Sigmoid colon (tissue), 7 donors: ENCODE data around the gene MCCC1. TPM values are rescaled to one million over a fixed set of nuclear protein-coding genes. Genes with fewer than 3 reads are reported as not detected.

Source experiments
- DNase-seq: peaks from one replicate; pipeline ENCODE4 v3.0.0-alpha.2; 2019
- H3K27ac ChIP-seq, 4 donors: fragments of 200-600 bp; sonication (generic); one replicate each; pipeline ENCODE4 v1.5.1; 2016 to 2019; ENCODE audit warnings: mild to moderate bottlenecking in 1 of 4
- H3K27me3 ChIP-seq, 3 donors: fragments of 200-600 bp; sonication (generic); one replicate each; pipeline ENCODE4 v1.5.1; 2019; ENCODE audit warnings: mild to moderate bottlenecking in 1 of 3
- H3K36me3 ChIP-seq, 4 donors: fragments of 200-600 bp; sonication (generic); one replicate each; pipeline ENCODE4 v1.5.1; 2016 to 2019
- H3K4me1 ChIP-seq, 4 donors: fragments of 200-600 bp; sonication (generic); one replicate each; pipeline ENCODE4 v1.5.1; 2017 to 2019
- H3K4me3 ChIP-seq, 4 donors: fragments of 200-600 bp; sonication (generic); one replicate each; pipeline ENCODE4 v1.5.1; 2017 to 2019; ENCODE audit warnings: mild to moderate bottlenecking in 2 of 4, moderate library complexity in 1 of 4
- H3K9me3 ChIP-seq, 4 donors: fragments of 200-600 bp in 3 of 4; sonication (generic) in 3 of 4; one replicate each; pipeline versions ENCODE4 v1.5.1 to v1.6.1; 2013 to 2019
- CTCF ChIP-seq, 4 experiments: fragments of 450-650 bp in 3 of 4; fragments of 200-600 bp in 1 of 4; IDR thresholded peaks; one replicate each; pipeline ENCODE4 v1.5.1; 2016 to 2019; ENCODE audit warnings: antibody characterized with exemption in 4 of 4, mild to moderate bottlenecking in 3 of 4, moderate library complexity in 2 of 4
- EP300 ChIP-seq, 4 donors: sonication (generic); formaldehyde crosslinking; IDR thresholded peaks; one replicate each; pipeline ENCODE4 v1.6.1; 2017; ENCODE audit warnings: antibody characterized with exemption in 4 of 4
- POLR2A ChIP-seq, 2 donors: fragments of 450-650 bp; IDR thresholded peaks; one replicate each; pipeline ENCODE4 v1.6.1; 2016; ENCODE audit warnings: antibody characterized with exemption in 2 of 2, mild to moderate bottlenecking in 2 of 2, moderate library complexity in 2 of 2
- POLR2AphosphoS5 ChIP-seq, 4 donors: sonication (generic); formaldehyde crosslinking; IDR thresholded peaks; one replicate each; pipeline ENCODE4 v1.6.1; 2017; ENCODE audit warnings: antibody characterized with exemption in 4 of 4
- WGBS, 2 donors: extraction: QIAGEN DNeasy Blood & Tissue Kit; methylation state at CpG; one replicate each; pipeline ENCODE4 v1.1.7; 2013; 5-methylcytosine and 5-hydroxymethylcytosine counted together
- intact Hi-C: fragments of 100-400 bp; cut with DNase I; formaldehyde crosslinking; loops from one replicate; pipeline ENCODE4 v1.15.1; 2023
- polyA plus RNA-seq, 3 donors: library from polyadenylated mRNA; stranded (reverse); fragments of 200-250 nt; gene quantifications; one replicate each; pipeline ENCODE4 v1.2.3, GENCODE V29; 2013
- total RNA-seq, 4 donors: library from RNA; depleted of rRNA; stranded (reverse); fragments of >200 nt; gene quantifications; one replicate each; pipeline ENCODE4 v1.1.0, GENCODE V29; 2016
- donor health status: healthy with polysubstance abuse.
- donor health status: Bipolar disorder and iron deficiency.
- donor health status: healthy.

Gene MCCC1
- total and polyA plus RNA-seq, 7 donors: 18.0 to 28.2 (median 21.4) TPM

GRCh38 chr3:183134844-183135243 is 35.5 kb upstream of the MCCC1 start:
- H3K4me1 ChIP-seq: no peaks in the 10 kb centered on the region
- H3K27me3 ChIP-seq: peaks cover 0 to 3% (median 0%) of the 10 kb centered on the region in 3 donors
- H3K9me3 ChIP-seq: peaks cover 0 to 1% (median 0%) of the 10 kb centered on the region in 4 donors
- no peak for DNase-seq
- intact Hi-C loops: no loop called here
- whole genome bisulfite sequencing, 2 donors: 83 to 85% methylated on average over 2 of the region's 2 CpGs
- no peak overlapping the region for H3K27ac ChIP-seq
- no peak for TF ChIP-seq CTCF (IDR thresholded peaks at IDR 0.05)
- TF ChIP-seq POLR2A (IDR thresholded peaks at IDR 0.05): no peak
- no peak for TF ChIP-seq POLR2AphosphoS5 (IDR thresholded peaks at IDR 0.05)
- no peak for TF ChIP-seq EP300 (IDR thresholded peaks at IDR 0.05)
- no peaks in the 10 kb centered on the region for H3K36me3 ChIP-seq
- H3K4me3 ChIP-seq: no peak overlapping the region

GRCh38 chr3:183132409-183132808 is 33.1 kb upstream of the MCCC1 start:
- no peaks in the 10 kb centered on the region for H3K36me3 ChIP-seq
- H3K27ac ChIP-seq: no peak overlapping the region
- H3K4me1 ChIP-seq: no peaks in the 10 kb centered on the region
- no peak overlapping the region for H3K4me3 ChIP-seq
- H3K27me3 ChIP-seq: peaks cover 0 to 3% (median 0%) of the 10 kb centered on the region in 3 donors
- WGBS, 2 donors: 55 to 75% methylated on average over 6 of the region's 6 CpGs
- no peak for DNase-seq
- H3K9me3 ChIP-seq: peaks cover 0 to 11% (median 0%) of the 10 kb centered on the region in 4 donors
- intact Hi-C loops: no loop called here
- no peak for TF ChIP-seq POLR2A (IDR thresholded peaks at IDR 0.05)
- TF ChIP-seq EP300 (IDR thresholded peaks at IDR 0.05): no peak
- no peak for TF ChIP-seq POLR2AphosphoS5 (IDR thresholded peaks at IDR 0.05)
- TF ChIP-seq CTCF (IDR thresholded peaks at IDR 0.05): no peak

- H3K27ac ChIP-seq: no peak overlapping the region
- H3K4me1 ChIP-seq: no peaks in the 10 kb centered on the region
- 63 to 72% methylated on average over 4 of the region's 4 CpGs for WGBS, 2 donors
- H3K9me3 ChIP-seq: peaks cover 0 to 11% (median 0%) of the 10 kb centered on the region in 4 donors
- DNase-seq: no peak
- H3K36me3 ChIP-seq: no peaks in the 10 kb centered on the region
- no peak for TF ChIP-seq CTCF (IDR thresholded peaks at IDR 0.05)
- TF ChIP-seq POLR2A (IDR thresholded peaks at IDR 0.05): no peak
- intact Hi-C loops: no loop called here
- H3K4me3 ChIP-seq: no peak overlapping the region
- H3K27me3 ChIP-seq: peaks cover 0 to 3% (median 0%) of the 10 kb centered on the region in 3 donors
Measured at GRCh38 chr3:183131735-183132134, 32.4 kb upstream of the MCCC1 start.

GRCh38 chr3:183131186-183131725 is 32.0 kb upstream of the MCCC1 start:
- intact Hi-C loops: no loop called here
- TF ChIP-seq EP300 (IDR thresholded peaks at IDR 0.05): no peak
- no peak for TF ChIP-seq CTCF (IDR thresholded peaks at IDR 0.05)
- TF ChIP-seq POLR2AphosphoS5 (IDR thresholded peaks at IDR 0.05): no peak
- no peak for TF ChIP-seq POLR2A (IDR thresholded peaks at IDR 0.05)
- peaks cover 0 to 11% (median 0%) of the 10 kb centered on the region in 4 donors for H3K9me3 ChIP-seq
- no peak overlapping the region for H3K27ac ChIP-seq
- DNase-seq: no peak
- H3K27me3 ChIP-seq: peaks cover 0 to 3% (median 0%) of the 10 kb centered on the region in 3 donors
- WGBS, 2 donors: 63 to 89% methylated on average over 4 of the region's 4 CpGs
- no peaks in the 10 kb centered on the region for H3K36me3 ChIP-seq
- H3K4me1 ChIP-seq: no peaks in the 10 kb centered on the region
- no peak overlapping the region for H3K4me3 ChIP-seq

GRCh38 chr3:183129243-183129642 is 29.9 kb upstream of the MCCC1 start:
- H3K27ac ChIP-seq: no peak overlapping the region
- H3K9me3 ChIP-seq: peaks cover 0 to 11% (median 0%) of the 10 kb centered on the region in 4 donors
- H3K4me1 ChIP-seq: no peaks in the 10 kb centered on the region
- intact Hi-C loops: no loop called here
- WGBS, 2 donors: 93 to 95% methylated on average over 1 of the region's 1 CpG
- H3K4me3 ChIP-seq: no peak overlapping the region
- no peak for DNase-seq
- no peak for TF ChIP-seq EP300 (IDR thresholded peaks at IDR 0.05)
- TF ChIP-seq POLR2A (IDR thresholded peaks at IDR 0.05): no peak
- TF ChIP-seq POLR2AphosphoS5 (IDR thresholded peaks at IDR 0.05): no peak
- no peak for TF ChIP-seq CTCF (IDR thresholded peaks at IDR 0.05)
- no peaks in the 10 kb centered on the region for H3K36me3 ChIP-seq
- H3K27me3 ChIP-seq: peaks cover 0 to 3% (median 0%) of the 10 kb centered on the region in 3 donors
